HG03045 (cell line): ENCODE data around the gene PTH1R.
A peak's percentile ranks its signal among the peaks of the same experiment; 100 is the strongest.

Experiments used
- ATAC-seq: cut with Tn5 transposase; IDR thresholded peaks from one replicate; pipeline ENCODE4 v1.9.1; 2021; ENCODE audit warnings: mild to moderate bottlenecking, moderate library complexity; ENCODE audit not compliant: unreplicated experiment

PTH1R gene

GRCh38 chr3:46943237-46944187, 66.0 kb downstream of the PTH1R start:
- no peak for ATAC-seq

GRCh38 chr3:46944191-46944590, 66.7 kb downstream of the PTH1R start:
- ATAC-seq = no peak

GRCh38 chr3:46946416-46946815, 68.9 kb downstream of the PTH1R start:
- no peak for ATAC-seq

GRCh38 chr3:46946856-46947545, 69.5 kb downstream of the PTH1R start:
- no peak for ATAC-seq

DNA sequence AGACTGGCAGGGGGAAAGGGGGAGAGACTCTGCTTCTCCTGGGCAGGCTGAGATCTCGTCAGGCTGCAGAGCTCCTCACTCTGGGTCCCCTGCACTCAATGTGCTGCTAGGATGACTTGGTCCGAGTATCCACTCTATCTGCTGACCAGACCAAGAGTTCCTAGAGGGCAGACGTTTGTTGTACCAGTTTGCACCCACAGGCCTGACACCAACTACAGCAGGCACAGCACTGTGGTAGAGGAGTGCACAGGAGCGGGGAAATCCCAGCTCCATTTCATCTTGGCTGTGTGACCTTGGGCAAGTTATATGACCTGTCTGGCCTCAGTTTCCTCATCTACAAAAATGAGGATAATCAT, 70.0 kb downstream of the PTH1R start:
- no peak for ATAC-seq

DNA sequence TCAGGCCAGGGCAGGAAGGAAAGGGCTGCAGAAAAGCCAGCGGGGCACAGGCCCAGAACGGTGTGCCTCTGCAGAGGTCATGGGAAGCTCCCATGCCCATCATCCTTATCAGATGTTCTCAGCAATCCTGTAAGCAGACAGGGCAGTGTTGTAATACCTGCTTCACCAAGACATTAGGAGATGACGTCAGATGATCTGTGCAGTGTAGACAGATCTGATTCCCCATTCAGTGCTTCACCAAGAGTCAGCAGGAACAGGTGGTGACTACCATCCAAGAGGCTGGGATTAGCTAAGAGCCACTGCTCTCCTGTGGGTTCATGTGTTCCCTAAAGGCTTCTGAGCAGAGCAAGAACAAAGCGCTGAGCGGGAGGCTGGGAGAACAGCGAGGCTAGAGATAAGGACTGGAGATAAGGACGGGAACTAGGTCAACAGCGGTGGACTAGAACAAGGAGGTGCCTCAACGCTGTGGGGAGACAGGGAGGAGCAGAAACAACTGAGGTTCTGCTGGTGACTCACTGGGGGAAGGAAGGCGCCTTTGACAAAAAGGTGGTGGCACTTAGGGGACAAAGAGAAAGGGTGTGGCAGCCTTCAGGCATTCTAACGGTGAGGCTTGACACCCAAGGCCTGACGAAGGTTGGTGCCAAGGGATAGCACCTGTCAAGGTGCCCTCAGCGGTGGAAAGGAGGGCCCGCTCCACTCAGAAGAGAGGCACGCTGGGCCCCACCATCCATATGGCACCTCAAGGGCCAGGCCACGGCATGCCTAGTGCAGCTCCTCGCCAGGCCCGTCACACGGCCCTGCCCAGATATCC, 70.7 kb downstream of the PTH1R start:
- no peak for ATAC-seq

DNA sequence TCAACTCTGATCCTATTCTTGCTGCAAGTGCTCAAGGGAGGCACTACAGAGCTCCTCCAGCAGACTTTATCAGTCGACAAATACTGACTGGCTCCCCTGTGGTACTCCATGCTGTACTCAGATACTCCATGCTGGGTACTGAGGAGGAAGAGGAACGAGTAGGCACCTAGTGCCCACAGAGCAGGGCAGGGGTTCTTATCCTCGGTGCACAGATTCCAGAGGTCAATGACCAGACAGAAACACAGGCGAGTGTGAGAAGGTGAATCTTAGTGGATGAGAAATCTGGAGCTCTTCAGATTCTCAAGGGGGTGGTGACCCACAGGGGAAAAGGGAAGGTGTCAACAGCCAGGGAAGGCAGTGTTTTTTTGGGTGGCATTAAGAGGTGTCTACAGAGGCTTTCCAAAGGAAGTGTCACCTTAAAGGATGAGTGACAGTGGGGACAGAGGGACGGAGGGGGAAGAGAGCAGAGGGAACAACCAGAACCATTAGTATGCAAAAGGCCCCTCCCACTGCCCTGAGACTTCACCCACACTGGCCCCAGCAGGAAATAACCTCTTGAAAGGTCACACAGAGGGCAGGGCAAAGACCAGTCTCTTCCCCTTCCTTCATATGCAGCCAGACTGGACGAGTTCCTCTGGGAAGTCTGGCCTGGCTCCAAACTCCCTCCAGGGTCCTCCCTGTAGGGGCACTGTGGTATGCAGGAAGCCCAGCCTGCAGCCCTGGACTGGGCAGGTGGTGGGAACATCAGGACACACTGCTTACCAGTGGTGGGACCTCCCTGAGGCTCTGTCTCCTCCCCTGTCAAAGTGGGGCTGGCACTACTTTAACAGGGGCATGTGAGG, 71.5 kb downstream of the PTH1R start:
- peak; percentile 53 for ATAC-seq

- ATAC-seq = no peak
Observed at GRCh38 chr3:46950177-46950576, 72.7 kb downstream of the PTH1R start.

DNA sequence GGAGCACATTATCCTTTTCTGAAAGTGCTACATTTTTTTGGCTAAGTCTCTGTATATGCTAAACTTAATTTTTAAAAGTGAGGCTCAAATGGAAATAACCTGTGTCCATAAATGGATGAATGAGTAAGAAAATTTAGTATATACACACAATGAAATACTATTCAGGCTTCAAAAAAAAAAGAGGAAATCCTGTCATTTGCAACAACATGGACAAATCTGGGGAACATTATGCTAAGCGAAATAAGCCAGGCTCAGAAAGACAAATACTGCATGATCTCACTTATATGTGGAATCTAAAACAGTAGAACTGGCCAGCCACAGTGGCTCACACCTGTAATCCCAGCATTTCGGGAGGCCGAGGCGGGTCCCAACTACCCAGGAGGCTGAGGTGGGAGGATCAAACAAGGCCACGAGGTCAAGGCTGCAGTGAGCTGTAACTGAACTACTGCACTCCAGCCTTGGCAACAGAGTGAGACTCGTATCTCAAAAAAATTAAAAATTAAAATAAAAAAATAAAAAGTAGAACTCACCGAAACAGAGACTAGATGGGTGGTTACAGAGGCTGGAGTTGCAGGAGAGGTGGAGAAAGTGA, 73.2 kb downstream of the PTH1R start:
- ATAC-seq = no peak

GRCh38 chr3:46952813-46953212, 75.3 kb downstream of the PTH1R start:
- ATAC-seq = no peak
